GM12874 (cell line): ENCODE data around the gene RARRES2.

Source experiments
- TF ChIP-seq, protein P1 (sequence below): IDR thresholded peaks from 2 replicates; pipeline ENCODE4 v1.5.1; 2011; ENCODE audit warnings: low read depth, mild to moderate bottlenecking, control low read depth, low read length, moderate library complexity; ENCODE audit not compliant: insufficient read depth

RARRES2 gene

DNA sequence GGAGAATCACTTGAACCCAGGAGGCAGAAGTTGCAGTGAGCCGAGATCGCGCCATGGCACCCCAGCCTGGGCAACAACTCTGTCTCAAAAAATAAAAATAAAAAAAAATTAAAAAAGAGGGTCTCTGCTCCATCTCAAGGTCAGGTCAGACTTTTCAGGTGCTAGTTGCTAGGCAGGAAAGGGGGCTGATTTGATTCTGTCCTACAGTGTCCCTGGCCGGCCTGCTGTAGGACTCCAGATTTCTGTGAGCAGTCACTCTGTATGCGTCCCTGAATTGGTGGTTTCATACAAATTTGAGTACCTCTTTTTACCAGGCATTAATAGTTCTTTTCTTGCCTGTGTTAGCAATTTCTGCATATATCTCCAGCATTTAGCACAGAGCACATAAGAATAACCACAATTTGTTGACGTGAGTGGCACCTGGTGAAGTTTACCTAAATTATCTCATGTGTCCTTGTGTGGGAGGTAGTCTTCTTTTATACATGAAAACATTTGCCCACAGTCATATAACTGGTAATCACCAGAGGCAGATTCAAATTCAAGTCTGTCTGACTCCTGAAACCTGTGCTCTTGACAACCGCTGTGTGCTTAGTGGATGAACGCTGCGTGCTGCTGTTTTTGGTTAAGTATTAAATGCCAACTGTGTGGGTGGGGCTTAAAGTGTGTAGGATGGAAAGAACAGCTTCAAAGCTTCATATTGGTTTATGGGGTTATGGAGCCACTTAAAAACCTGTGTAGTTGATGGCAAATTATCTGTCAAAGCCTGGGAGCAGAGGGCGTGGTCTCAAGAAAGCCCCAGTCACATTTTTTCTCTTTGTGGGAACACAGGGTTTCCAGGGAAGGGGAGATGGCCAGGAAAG is 34.5 kb upstream of the RARRES2 start:
- TF ChIP-seq, protein P1, sequence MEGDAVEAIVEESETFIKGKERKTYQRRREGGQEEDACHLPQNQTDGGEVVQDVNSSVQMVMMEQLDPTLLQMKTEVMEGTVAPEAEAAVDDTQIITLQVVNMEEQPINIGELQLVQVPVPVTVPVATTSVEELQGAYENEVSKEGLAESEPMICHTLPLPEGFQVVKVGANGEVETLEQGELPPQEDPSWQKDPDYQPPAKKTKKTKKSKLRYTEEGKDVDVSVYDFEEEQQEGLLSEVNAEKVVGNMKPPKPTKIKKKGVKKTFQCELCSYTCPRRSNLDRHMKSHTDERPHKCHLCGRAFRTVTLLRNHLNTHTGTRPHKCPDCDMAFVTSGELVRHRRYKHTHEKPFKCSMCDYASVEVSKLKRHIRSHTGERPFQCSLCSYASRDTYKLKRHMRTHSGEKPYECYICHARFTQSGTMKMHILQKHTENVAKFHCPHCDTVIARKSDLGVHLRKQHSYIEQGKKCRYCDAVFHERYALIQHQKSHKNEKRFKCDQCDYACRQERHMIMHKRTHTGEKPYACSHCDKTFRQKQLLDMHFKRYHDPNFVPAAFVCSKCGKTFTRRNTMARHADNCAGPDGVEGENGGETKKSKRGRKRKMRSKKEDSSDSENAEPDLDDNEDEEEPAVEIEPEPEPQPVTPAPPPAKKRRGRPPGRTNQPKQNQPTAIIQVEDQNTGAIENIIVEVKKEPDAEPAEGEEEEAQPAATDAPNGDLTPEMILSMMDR, result no peak

DNA sequence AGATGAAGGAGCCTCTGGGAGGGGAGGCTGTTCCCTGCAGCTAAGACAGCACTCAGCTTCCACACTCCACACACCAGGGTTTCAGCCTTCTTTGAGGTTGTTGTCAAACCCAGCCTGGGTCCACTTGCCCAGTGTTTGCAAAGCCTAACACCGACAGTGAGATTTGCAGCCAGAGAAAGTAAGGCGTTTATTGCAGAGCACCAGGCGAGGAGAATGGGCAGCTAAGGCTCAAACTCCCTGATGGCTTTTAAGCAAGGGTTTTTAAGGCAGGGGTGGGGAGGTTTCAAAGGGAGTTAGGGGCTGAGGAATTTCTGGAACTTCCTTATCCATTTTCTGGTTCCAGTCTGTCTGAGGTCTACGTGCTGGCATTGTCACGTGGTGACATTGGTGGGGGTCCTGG is 33.0 kb upstream of the RARRES2 start:
- TF ChIP-seq, protein P1, result no peak

DNA sequence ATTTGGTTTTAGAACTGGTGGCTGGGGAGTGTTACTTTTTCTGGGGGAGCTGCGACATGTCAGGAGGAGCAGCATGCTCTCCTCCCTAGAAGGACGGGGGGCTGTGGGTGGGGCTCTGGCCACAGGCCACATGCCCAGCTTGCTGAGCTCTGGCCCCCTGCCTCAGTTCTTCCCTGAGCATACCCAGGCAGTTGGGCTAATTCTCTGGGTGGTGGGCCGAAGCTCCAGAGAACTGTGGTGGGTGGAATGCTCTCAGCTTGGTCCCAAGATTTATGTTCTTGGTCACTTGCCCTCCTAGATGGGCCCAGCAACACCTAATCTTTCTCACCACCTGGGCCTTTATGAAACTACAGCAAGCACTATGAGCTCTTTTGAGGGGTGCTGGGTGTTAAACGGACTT is 32.6 kb upstream of the RARRES2 start:
- TF ChIP-seq, protein P1, result no peak

DNA sequence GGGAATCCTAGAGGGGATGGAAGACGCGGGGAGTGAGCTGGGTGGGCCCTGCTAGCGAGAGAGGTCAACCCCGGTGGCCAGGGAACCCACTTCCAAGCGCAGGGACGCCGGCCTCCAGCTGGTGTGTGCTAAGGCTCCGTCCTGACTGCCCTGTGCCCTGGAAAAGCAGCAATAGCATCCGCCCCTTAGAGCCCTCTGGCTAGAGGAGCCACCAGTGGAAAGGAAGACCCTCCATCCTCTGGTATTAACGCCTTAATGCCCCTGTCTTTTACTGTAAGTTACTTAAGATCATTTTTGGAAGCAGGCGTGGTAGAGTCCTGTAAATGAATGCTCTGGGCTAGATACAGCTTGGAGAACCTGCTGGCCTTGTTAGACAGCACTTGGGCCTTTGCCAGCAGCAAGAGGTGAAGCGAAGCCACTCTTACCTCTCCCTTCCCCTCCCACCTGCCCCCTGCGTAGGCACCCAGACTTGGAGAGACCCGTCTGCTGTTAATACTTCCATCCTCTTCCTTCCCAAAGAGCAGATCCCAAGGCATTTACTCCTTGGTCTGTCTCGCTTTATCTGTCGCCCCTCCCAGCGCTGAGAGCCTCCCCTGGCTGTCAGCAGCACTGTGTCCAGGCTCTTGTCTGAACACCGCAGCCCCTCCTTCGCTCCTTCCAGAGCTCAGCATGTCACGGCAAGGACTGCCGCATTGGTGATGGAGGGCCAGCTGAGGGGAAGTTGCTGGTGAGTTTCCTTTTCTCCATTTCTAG is 31.8 kb upstream of the RARRES2 start:
- TF ChIP-seq, protein P1, result no peak

DNA sequence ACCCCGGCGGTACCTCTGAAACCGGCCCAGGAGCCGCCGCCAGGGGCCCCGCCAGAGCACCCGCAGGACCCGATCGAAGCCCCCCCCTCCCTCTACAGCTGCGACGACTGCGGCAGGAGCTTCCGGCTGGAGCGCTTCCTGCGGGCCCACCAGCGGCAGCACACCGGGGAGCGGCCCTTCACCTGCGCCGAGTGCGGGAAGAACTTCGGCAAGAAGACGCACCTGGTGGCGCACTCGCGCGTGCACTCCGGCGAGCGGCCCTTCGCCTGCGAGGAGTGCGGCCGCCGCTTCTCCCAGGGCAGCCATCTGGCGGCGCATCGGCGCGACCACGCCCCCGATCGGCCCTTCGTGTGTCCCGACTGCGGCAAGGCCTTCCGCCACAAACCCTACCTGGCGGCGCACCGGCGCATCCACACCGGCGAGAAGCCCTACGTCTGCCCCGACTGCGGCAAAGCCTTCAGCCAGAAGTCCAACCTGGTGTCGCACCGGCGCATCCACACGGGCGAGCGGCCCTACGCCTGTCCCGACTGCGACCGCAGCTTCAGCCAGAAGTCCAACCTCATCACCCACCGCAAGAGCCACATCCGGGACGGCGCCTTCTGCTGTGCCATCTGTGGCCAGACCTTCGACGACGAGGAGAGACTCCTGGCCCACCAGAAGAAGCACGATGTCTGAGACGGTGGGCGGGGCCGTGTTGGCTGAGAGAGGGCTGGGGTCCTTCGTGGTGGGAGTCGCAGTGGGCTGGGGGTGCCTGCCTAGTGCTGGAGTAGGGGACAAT is 31.0 kb upstream of the RARRES2 start:
- TF ChIP-seq, protein P1, result no peak

DNA sequence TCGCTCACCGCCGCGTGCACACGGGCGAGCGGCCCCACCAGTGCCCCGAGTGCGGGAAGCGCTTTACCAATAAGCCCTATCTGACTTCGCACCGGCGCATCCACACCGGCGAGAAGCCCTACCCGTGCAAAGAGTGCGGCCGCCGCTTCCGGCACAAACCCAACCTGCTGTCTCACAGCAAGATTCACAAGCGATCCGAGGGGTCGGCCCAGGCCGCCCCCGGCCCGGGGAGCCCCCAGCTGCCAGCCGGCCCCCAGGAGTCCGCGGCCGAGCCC is 30.5 kb upstream of the RARRES2 start:
- TF ChIP-seq, protein P1, result no peak
